Heart left ventricle (tissue), 16 donors: ENCODE data around the gene LRRC27. TPM values are rescaled to one million over a fixed set of nuclear protein-coding genes. Genes with fewer than 3 reads are reported as not detected.

Experiments
- ATAC-seq, 4 donors: fragments of 200-7000 bp; cut with Tn5 transposase; one replicate each; pipeline ENCODE4 v1.9.1; 2020 to 2022; ENCODE audit warnings: moderate library complexity in 4 of 4, mild to moderate bottlenecking in 3 of 4, moderate number of reproducible peaks in 1 of 4
- DNase-seq, 5 donors: peaks; one replicate each; pipeline ENCODE4 v3.0.0-alpha.2; 2020
- H3K27ac ChIP-seq, 12 donors: fragments of 200-600 bp; sonication (generic) in 4 of 12; one replicate each; pipeline versions ENCODE4 v1.5.0 to v1.8.0; 2016 to 2022; ENCODE audit warnings: mild to moderate bottlenecking in 2 of 12
- H3K27me3 ChIP-seq, 9 donors: fragments of 200-600 bp; sonication (generic) in 2 of 9; one replicate each; pipeline versions ENCODE4 v1.5.1 to v1.8.0; 2016 to 2022; ENCODE audit warnings: mild to moderate bottlenecking in 3 of 9
- H3K36me3 ChIP-seq, 9 donors: fragments of 200-600 bp; sonication (generic) in 2 of 9; one replicate each; pipeline versions ENCODE4 v1.5.0 to v1.8.0; 2018 to 2022; ENCODE audit warnings: mild to moderate bottlenecking in 2 of 9
- H3K4me1 ChIP-seq, 12 donors: fragments of 200-600 bp; sonication (generic) in 4 of 12; one replicate each; pipeline versions ENCODE4 v1.5.0 to v1.8.0; 2016 to 2022; ENCODE audit warnings: mild to moderate bottlenecking in 3 of 12
- H3K4me3 ChIP-seq, 12 donors: fragments of 200-600 bp; sonication (generic) in 4 of 12; one replicate each; pipeline versions ENCODE4 v1.5.0 to v1.8.0; 2017 to 2022; ENCODE audit warnings: mild to moderate bottlenecking in 9 of 12, moderate library complexity in 4 of 12
- H3K9me3 ChIP-seq, 12 donors: fragments of 200-600 bp; sonication (generic) in 4 of 12; one replicate each; pipeline versions ENCODE4 v1.5.0 to v1.8.0; 2016 to 2022; ENCODE audit warnings: mild to moderate bottlenecking in 1 of 12
- POLR2A ChIP-seq, 2 donors: fragments of 450-650 bp; IDR thresholded peaks; one replicate each; pipeline ENCODE4 v1.6.1; 2017; ENCODE audit warnings: antibody characterized with exemption in 2 of 2, mild to moderate bottlenecking in 2 of 2, moderate library complexity in 2 of 2
- WGBS, 4 donors: extraction: QIAGEN DNeasy Blood & Tissue Kit in 2 of 4; methylation state at CpG; one replicate each; pipeline versions ENCODE4 v1.1.5 to v1.1.7; 2013 to 2018; 5-methylcytosine and 5-hydroxymethylcytosine counted together
- intact Hi-C, 10 donors: fragments of 100-400 bp; cut with DNase I; formaldehyde crosslinking; loops; one replicate each; pipeline versions ENCODE4 v1.11.1 to v1.14.2; 2022
- polyA plus RNA-seq, 2 donors: library from polyadenylated mRNA; stranded (reverse); fragments of 200-250 nt; gene quantifications; one replicate each; pipeline ENCODE4 v1.2.3, GENCODE V29; 2013
- total RNA-seq, 9 donors: library from RNA; depleted of rRNA in 2 of 9; stranded (reverse); fragments of >200 nt in 2 of 9; fragmentation: NEBNext Ultra II Directional in 3 of 9; extraction: Animal tissue kit (Norgen Biotek cat#: 25700) in 3 of 9; gene quantifications; one replicate each; pipeline versions ENCODE4 v1.1.0 to v1.2.4, GENCODE V29; 2016 to 2023
- TF ChIP-seq, protein P1 (sequence below), 12 donors: fragments of 200-600 bp; sonication (generic) in 4 of 12; IDR thresholded peaks; one replicate each; pipeline versions ENCODE4 v1.5.0 to v1.8.0; 2018 to 2022; ENCODE audit warnings: antibody characterized with exemption in 12 of 12, mild to moderate bottlenecking in 5 of 12
- donor health status: ischemic (EF 13 %, LVEDD 7.1; RV severe dilation, severe dysfunction).
- donor health status: healthy with polysubstance abuse.
- donor health status: DM: no; HTN: yes; CAD: no.
- donor health status: DM: no; HTN: no; CAD: no.
- donor health status: ischemic (EF 25% LVEDD 6.9; RV normal size, moderate dysfunction).
- donor health status: ischemic (EF 25% LVEDD 5.7; RV mildly dilated, moderate dysfunction).
- donor health status: healthy.
- donor health status: DM: yes; HTN: yes; CAD: no.
- donor health status: ischemic (EF 35%, LVEDD 5.7; RV mildly dilated, moderate dysfunction).
- donor health status: nonischemic (EF 11% LVEDD 7.7; RV severe dilation, severe dysfunction).
- donor health status: DM: yes; HTN: yes; CAD: no.
- donor health status: PGD.
- donor health status: ischemic (EF 29% LVEDD 5.4; RV normal size, mild dysfunction).
- donor health status: nonischemic (EF 23%, LVEDD 6.1; RV moderate dilation, normal function).

Gene LRRC27
- total and polyA plus RNA-seq, 11 donors, result 2.6 to 8.9 (median 5.1) TPM

DNA sequence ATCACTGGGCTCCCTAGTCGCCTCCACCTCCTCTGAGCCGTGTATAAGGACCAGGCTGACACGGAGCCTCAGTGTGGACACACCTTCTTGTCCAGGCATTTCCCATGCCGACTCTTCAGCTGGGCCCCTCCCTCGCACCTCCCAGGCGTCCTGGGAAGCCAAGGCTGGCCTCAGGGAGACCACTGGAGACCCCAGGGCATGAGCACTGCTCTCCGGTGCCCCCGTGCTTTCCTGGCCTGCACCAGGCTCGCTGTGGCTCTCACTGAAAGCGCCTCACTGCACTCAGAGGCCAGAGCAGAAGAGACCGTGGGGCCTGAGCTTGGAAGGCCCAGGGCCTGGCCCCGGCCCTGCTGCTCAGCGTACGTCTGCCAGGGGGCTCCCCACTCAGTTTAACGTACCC, 31.4 kb downstream of the LRRC27 start:
- Histone ChIP-seq H3K27ac (no peak overlapping the region), H3K27me3 (no peaks in the 10 kb centered on the region), H3K4me1 (no peaks in the 10 kb centered on the region), H3K36me3 (peaks cover 0 to 24% (median 18%) of the 10 kb centered on the region in 9 donors), H3K4me3 (no peak overlapping the region), H3K9me3 (peaks cover 0 to 9% (median 0%) of the 10 kb centered on the region in 12 donors)
- DNase-seq (no peak), ATAC-seq (no peak)
- intact Hi-C loops, result no loop called here
- WGBS, 4 donors, result 85 to 90% (median 88%) methylated on average over 13 to 15 of the region's 15 CpGs
- no peak for TF ChIP-seq POLR2A (IDR thresholded peaks at IDR 0.05)
- TF ChIP-seq, protein P1, sequence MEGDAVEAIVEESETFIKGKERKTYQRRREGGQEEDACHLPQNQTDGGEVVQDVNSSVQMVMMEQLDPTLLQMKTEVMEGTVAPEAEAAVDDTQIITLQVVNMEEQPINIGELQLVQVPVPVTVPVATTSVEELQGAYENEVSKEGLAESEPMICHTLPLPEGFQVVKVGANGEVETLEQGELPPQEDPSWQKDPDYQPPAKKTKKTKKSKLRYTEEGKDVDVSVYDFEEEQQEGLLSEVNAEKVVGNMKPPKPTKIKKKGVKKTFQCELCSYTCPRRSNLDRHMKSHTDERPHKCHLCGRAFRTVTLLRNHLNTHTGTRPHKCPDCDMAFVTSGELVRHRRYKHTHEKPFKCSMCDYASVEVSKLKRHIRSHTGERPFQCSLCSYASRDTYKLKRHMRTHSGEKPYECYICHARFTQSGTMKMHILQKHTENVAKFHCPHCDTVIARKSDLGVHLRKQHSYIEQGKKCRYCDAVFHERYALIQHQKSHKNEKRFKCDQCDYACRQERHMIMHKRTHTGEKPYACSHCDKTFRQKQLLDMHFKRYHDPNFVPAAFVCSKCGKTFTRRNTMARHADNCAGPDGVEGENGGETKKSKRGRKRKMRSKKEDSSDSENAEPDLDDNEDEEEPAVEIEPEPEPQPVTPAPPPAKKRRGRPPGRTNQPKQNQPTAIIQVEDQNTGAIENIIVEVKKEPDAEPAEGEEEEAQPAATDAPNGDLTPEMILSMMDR (IDR thresholded peaks at IDR 0.05), result no peak

- TF ChIP-seq, protein P1 (IDR thresholded peaks at IDR 0.05), result no peak
- no peak for TF ChIP-seq POLR2A (IDR thresholded peaks at IDR 0.05)
- intact Hi-C loops, result no loop called here
- Histone ChIP-seq H3K4me1 (no peaks in the 10 kb centered on the region), H3K9me3 (peaks cover 0 to 10% (median 0%) of the 10 kb centered on the region in 12 donors), H3K4me3 (no peak overlapping the region), H3K27ac (no peak overlapping the region), H3K27me3 (no peaks in the 10 kb centered on the region), H3K36me3 (peaks cover 0 to 25% (median 18%) of the 10 kb centered on the region in 9 donors)
- WGBS, 4 donors, result 64 to 70% (median 67%) methylated on average over 14 to 16 of the region's 16 CpGs
- DNase-seq, result no peak
- ATAC-seq, result peak; percentile 62 to 82 (median 66)
These were observed 32.1 kb downstream of the LRRC27 start for GRCh38 chr10:132363921-132364593.

DNA sequence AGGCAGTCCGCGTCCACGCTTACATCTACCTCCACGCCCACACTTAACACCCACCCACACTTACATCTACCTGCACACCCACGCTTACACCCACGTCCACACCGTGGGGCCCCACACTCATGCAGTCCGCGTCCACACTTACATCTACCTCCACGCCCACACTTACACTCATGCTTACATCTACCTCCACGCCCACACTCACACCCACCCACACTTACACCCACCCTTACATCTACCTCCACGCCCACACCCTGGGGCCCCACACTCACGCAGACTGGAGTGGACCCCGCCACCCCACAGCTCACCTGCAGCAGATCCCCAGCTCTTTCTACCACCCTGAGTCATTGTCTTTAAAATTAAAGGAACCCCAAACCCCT, 32.6 kb downstream of the LRRC27 start:
- DNase-seq (no peak), ATAC-seq (peak in 1 of 4 donors; percentile 66)
- H3K9me3 ChIP-seq, result peaks cover 0 to 10% (median 0%) of the 10 kb centered on the region in 12 donors
- intact Hi-C loops, result no loop called here
- H3K4me3 ChIP-seq, result no peak overlapping the region
- H3K36me3 ChIP-seq, result peaks cover 0 to 25% (median 18%) of the 10 kb centered on the region in 9 donors
- WGBS, 4 donors, result 61 to 89% (median 75%) methylated on average over 5 to 14 of the region's 14 CpGs
- TF ChIP-seq POLR2A (IDR thresholded peaks at IDR 0.05), result no peak
- TF ChIP-seq, protein P1 (IDR thresholded peaks at IDR 0.05), result no peak
- no peaks in the 10 kb centered on the region for H3K27me3 ChIP-seq
- no peaks in the 10 kb centered on the region for H3K4me1 ChIP-seq
- H3K27ac ChIP-seq, result no peak overlapping the region

DNA sequence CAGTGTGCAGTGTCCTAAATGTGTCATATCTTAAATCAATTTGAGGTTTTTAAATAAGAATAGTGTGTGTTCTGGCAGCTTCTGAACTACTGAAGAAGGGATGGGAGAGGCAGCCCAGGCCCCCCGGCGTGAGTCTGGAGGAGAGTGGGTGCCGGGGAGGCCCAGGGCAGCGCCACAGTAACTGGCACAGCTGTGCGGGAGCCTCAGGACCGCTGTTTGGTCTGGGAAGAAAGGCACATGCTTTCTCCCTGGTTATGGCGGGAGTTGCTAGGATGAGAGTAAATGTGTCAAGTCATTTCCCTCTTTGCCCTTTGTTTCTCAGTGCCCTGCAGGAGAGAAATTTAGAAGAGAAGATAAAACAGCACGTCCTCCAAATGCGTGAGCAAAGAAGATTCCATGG, 33.1 kb downstream of the LRRC27 start:
- peaks cover 0 to 25% (median 18%) of the 10 kb centered on the region in 9 donors for H3K36me3 ChIP-seq
- WGBS, 4 donors, result 88 to 97% (median 96%) methylated on average over 9 of the region's 9 CpGs

More for the DNA sequence above, 33.1 kb downstream of the LRRC27 start:
- H3K27me3 ChIP-seq, result no peaks in the 10 kb centered on the region
- H3K4me3 ChIP-seq, result no peak overlapping the region
- H3K4me1 ChIP-seq, result no peaks in the 10 kb centered on the region
- TF ChIP-seq, protein P1 (IDR thresholded peaks at IDR 0.05), result no peak
- no peak for TF ChIP-seq POLR2A (IDR thresholded peaks at IDR 0.05)
- no peak overlapping the region for H3K27ac ChIP-seq
- no peak for ATAC-seq
- peaks cover 0 to 10% (median 0%) of the 10 kb centered on the region in 12 donors for H3K9me3 ChIP-seq
- intact Hi-C loops, result no loop called here
- no peak for DNase-seq
